ENCODE results near the gene SERF2.

- TF ChIP-seq POLR2AphosphoS5 (IDR thresholded peaks at IDR 0.05; ENCODE audit: low read depth, low read length) (no peak), TAF1 (IDR thresholded peaks at IDR 0.05; ENCODE audit: borderline replicate concordance, low read depth, low read length) (no peak), POLR2A (IDR thresholded peaks at IDR 0.05; ENCODE audit: low read depth, low read length) (no peak)
Observed at GRCh38 chr15:43763819-43764446, 28.2 kb upstream of the SERF2 start.

Measured in GM12892 (cell line).